K562 (cell line): ENCODE measurements around the gene ENKUR. TPM values are rescaled to one million over a fixed set of nuclear protein-coding genes. Genes with fewer than 3 reads are reported as not detected.

Source experiments
- ESRRB ChIP-seq: fragments of 250-450 bp; sonication (Bioruptor Pico); IDR thresholded peaks from 2 replicates; pipeline ENCODE4 v1.5.0; 2020; ENCODE audit warnings: mild to moderate bottlenecking, moderate library complexity, borderline replicate concordance
- GATAD2B ChIP-seq: fragments of 450-650 bp; IDR thresholded peaks from 2 replicates; pipeline ENCODE4 v1.6.1; 2017; ENCODE audit warnings: mild to moderate bottlenecking, borderline replicate concordance
- MAFF ChIP-seq: IDR thresholded peaks from 2 replicates; pipeline ENCODE4 v1.6.1; 2012; ENCODE audit warnings: low read length, improper control_type of control experiment
- MAFK ChIP-seq: IDR thresholded peaks from 2 replicates; pipeline ENCODE4 v1.6.1; 2011; ENCODE audit warnings: low read length, improper control_type of control experiment
- NONO ChIP-seq, 2 experiments: fragments of 200-400 bp in 1 of 2; fragments of 450-650 bp in 1 of 2; formaldehyde crosslinking in 1 of 2; IDR thresholded peaks; 2 replicates each; pipeline ENCODE4 v1.6.1; 2017; ENCODE audit warnings: low read depth in 2 of 2, mild to moderate bottlenecking in 2 of 2, moderate library complexity in 2 of 2, low read length in 1 of 2
- POLR2G ChIP-seq: fragments of 200-400 bp; formaldehyde crosslinking; IDR thresholded peaks from 2 replicates; pipeline ENCODE4 v1.6.1; 2017; ENCODE audit warnings: low read depth, mild to moderate bottlenecking, antibody characterized with exemption, low read length, moderate library complexity
- RHOXF2B ChIP-seq: fragments of 250-450 bp; sonication (Bioruptor Pico); conservative IDR thresholded peaks from 2 replicates; pipeline ENCODE4 v1.5.1; 2021
- SREBF2 ChIP-seq: sonication (generic); formaldehyde crosslinking; IDR thresholded peaks from 2 replicates; pipeline ENCODE4 v1.4.0; 2020; ENCODE audit warnings: mild to moderate bottlenecking, missing genetic modification reagents
- SRSF3 ChIP-seq: fragments of 200-400 bp; formaldehyde crosslinking; IDR thresholded peaks from 2 replicates; pipeline ENCODE4 v1.6.1; 2016; ENCODE audit warnings: mild to moderate bottlenecking, low read length, moderate library complexity; ENCODE audit not compliant: insufficient read depth
- SRSF9 ChIP-seq: fragments of 200-400 bp; formaldehyde crosslinking; IDR thresholded peaks from 2 replicates; pipeline ENCODE4 v1.6.1; 2017; ENCODE audit warnings: low read depth, low read length, borderline replicate concordance
- STAG1 ChIP-seq: sonication (generic); formaldehyde crosslinking; IDR thresholded peaks from 2 replicates; pipeline ENCODE4 v1.5.0; 2020; ENCODE audit warnings: missing genetic modification reagents, borderline replicate concordance
- ZEB2 ChIP-seq: fragments of 450-650 bp; IDR thresholded peaks from 2 replicates; pipeline ENCODE4 v1.6.1; 2016
- ZNF274 ChIP-seq: IDR thresholded peaks from 2 replicates; pipeline ENCODE4 v1.6.1; 2011; ENCODE audit warnings: low read depth, mild to moderate bottlenecking, low read length, moderate library complexity, borderline replicate concordance
- ZNF347 ChIP-seq: fragments of 450-650 bp; formaldehyde crosslinking; IDR thresholded peaks from 2 replicates; pipeline ENCODE4 v1.4.0; 2020; ENCODE audit warnings: low read depth, mild to moderate bottlenecking, moderate library complexity
- ZNF384 ChIP-seq: IDR thresholded peaks from 2 replicates; pipeline ENCODE4 v1.6.1; 2012; ENCODE audit warnings: low read depth, low read length, improper control_type of control experiment
- ZNF644 ChIP-seq: fragments of 200-800 bp; sonication (Bioruptor generic); IDR thresholded peaks from 2 replicates; pipeline ENCODE4 v1.6.1; 2016; ENCODE audit warnings: low read depth, missing genetic modification characterization, missing compliant biosample characterization
- ZNF830 ChIP-seq: fragments of 250-450 bp; sonication (Bioruptor Pico); IDR thresholded peaks from 2 replicates; pipeline ENCODE4 v1.5.0; 2021; ENCODE audit warnings: mild to moderate bottlenecking
- polyA plus RNA-seq, 8 experiments: library from polyadenylated mRNA; depleted of rRNA in 4 of 8; stranded (reverse) in 5 of 8; unstranded in 3 of 8; fragments of >200 nt; fragmentation: Nextera tagmentation in 2 of 8; fragmentation: Illumina TruSeq in 1 of 8; extraction: Ambion mirVana in 2 of 8; extraction: Trizol in 1 of 8; gene quantifications; 2 replicates each; pipeline versions ENCODE4 v1.2.1 to v1.2.3, GENCODE V29; 2011 to 2014; ENCODE audit warnings: inconsistent platforms in 1 of 8, missing spikeins in 1 of 8
- total RNA-seq, 7 experiments: library from RNA; depleted of rRNA in 6 of 7; stranded (reverse); fragments of >200 nt in 6 of 7; fragmentation: Illumina TruSeq in 2 of 7; extraction: Trizol in 2 of 7; gene quantifications; 2 replicates each; pipeline versions ENCODE4 v1.2.1 to v1.2.3, GENCODE V29; 2011 to 2021; ENCODE audit warnings: low replicate concordance in 1 of 7
- TF ChIP-seq, protein P1 (sequence below), 2 experiments: fragments of 450-650 bp in 1 of 2; IDR thresholded peaks; 2 replicates each; pipeline ENCODE4 v1.6.1; 2011 to 2017; ENCODE audit warnings: low read depth in 2 of 2, antibody characterized with exemption in 1 of 2, borderline replicate concordance in 1 of 2, low read length in 1 of 2, mild to moderate bottlenecking in 1 of 2, mixed read lengths in 1 of 2; ENCODE audit not compliant: control insufficient read depth in 1 of 2
- TF ChIP-seq, protein P2 (sequence below): fragments of 450-650 bp; IDR thresholded peaks from 2 replicates; pipeline ENCODE4 v1.7.1; 2018; ENCODE audit warnings: mild to moderate bottlenecking, low read depth; ENCODE audit not compliant: partially characterized antibody
- TF ChIP-seq, protein P3 (sequence below): fragments of 450-650 bp; IDR thresholded peaks from 2 replicates; pipeline ENCODE4 v1.7.0; 2016; ENCODE audit warnings: borderline replicate concordance

ENKUR gene
- total and polyA plus RNA-seq, 9 of the 15 experiments (the other 6 are each of a cell fraction or from before 2014, with no cell fraction given), result 0.06 to 0.46 (median 0.20) TPM

DNA sequence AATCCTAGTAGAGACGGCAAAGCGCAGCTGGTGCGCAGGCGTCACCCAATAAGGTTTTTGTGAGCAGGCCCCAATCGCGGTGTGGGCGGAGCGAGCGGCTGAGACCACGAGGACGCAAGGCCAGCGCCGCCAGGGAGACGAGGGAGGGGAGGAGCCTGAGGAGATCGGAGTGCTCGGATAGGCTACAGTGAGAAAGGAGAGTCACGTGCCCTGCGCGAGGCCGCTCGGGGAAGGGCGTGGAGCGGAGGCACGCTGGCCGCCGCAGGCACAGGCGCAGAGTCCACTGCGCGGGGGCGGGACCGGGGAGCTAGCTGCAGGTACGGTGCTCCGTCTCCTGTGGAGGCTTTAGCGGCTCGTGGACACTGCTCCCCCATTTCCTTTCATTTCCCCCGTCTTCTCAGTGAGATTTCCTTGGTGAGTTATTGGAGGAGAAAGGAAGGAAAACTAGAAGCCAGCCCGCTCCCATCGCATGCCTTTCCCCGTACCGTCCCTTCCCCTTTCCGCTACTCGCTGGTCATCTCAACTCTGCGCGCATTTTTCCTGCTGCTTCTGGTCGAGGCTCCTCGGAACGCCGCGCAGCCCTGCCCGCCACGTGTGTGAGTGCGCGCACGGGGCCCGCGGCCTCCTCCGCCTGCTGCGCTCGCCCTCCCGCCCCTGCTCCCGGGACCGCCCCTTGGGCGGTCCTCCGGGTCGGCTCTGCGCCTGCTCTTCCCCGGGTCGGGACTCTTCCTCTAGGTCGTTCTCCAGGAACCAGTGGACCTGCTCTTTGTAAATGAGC lies 607 bp upstream of the ENKUR start, which contains the start of gene THNSL1 (continued):
- peak; percentile 71; the same call in 1 of the 2 replicates for TF ChIP-seq STAG1
- TF ChIP-seq ZNF347 (CRISPR knock-in tag), result no peak
- TF ChIP-seq ZNF274, result no peak; the same call in 1 of the 2 replicates
- TF ChIP-seq RHOXF2B (CRISPR knock-in tag), result no peak
- TF ChIP-seq ZNF644 (tag), result no peak
- 0 out of 2 replicates have a peak, but pooled peaks have one; percentile 63 for TF ChIP-seq ZNF830 (CRISPR knock-in tag)
- TF ChIP-seq ESRRB (CRISPR knock-in tag), result no peak
- no peak for TF ChIP-seq GATAD2B
- no peak for TF ChIP-seq SREBF2 (CRISPR knock-in tag)
- no peak for TF ChIP-seq SRSF3
- TF ChIP-seq POLR2G, result peak; percentile 96
- TF ChIP-seq MAFF, result no peak
- TF ChIP-seq MAFK, result no peak
- TF ChIP-seq ZEB2, result no peak
- TF ChIP-seq NONO (IDR thresholded peaks at IDR 0.05; ENCODE audit: low read depth in 2 of 2, low read length in 1 of 2), result no peak
- TF ChIP-seq, protein P1, sequence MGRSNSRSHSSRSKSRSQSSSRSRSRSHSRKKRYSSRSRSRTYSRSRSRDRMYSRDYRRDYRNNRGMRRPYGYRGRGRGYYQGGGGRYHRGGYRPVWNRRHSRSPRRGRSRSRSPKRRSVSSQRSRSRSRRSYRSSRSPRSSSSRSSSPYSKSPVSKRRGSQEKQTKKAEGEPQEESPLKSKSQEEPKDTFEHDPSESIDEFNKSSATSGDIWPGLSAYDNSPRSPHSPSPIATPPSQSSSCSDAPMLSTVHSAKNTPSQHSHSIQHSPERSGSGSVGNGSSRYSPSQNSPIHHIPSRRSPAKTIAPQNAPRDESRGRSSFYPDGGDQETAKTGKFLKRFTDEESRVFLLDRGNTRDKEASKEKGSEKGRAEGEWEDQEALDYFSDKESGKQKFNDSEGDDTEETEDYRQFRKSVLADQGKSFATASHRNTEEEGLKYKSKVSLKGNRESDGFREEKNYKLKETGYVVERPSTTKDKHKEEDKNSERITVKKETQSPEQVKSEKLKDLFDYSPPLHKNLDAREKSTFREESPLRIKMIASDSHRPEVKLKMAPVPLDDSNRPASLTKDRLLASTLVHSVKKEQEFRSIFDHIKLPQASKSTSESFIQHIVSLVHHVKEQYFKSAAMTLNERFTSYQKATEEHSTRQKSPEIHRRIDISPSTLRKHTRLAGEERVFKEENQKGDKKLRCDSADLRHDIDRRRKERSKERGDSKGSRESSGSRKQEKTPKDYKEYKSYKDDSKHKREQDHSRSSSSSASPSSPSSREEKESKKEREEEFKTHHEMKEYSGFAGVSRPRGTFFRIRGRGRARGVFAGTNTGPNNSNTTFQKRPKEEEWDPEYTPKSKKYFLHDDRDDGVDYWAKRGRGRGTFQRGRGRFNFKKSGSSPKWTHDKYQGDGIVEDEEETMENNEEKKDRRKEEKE (IDR thresholded peaks at IDR 0.05; ENCODE audit: borderline replicate concordance in 1 of 2, control insufficient read depth in 1 of 2, low read depth in 2 of 2, low read length in 1 of 2), result no peak
- no peak for TF ChIP-seq SRSF9
- TF ChIP-seq, protein P2, sequence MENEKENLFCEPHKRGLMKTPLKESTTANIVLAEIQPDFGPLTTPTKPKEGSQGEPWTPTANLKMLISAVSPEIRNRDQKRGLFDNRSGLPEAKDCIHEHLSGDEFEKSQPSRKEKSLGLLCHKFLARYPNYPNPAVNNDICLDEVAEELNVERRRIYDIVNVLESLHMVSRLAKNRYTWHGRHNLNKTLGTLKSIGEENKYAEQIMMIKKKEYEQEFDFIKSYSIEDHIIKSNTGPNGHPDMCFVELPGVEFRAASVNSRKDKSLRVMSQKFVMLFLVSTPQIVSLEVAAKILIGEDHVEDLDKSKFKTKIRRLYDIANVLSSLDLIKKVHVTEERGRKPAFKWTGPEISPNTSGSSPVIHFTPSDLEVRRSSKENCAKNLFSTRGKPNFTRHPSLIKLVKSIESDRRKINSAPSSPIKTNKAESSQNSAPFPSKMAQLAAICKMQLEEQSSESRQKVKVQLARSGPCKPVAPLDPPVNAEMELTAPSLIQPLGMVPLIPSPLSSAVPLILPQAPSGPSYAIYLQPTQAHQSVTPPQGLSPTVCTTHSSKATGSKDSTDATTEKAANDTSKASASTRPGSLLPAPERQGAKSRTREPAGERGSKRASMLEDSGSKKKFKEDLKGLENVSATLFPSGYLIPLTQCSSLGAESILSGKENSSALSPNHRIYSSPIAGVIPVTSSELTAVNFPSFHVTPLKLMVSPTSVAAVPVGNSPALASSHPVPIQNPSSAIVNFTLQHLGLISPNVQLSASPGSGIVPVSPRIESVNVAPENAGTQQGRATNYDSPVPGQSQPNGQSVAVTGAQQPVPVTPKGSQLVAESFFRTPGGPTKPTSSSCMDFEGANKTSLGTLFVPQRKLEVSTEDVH, result no peak
- TF ChIP-seq ZNF384, result no peak
- TF ChIP-seq, protein P3, sequence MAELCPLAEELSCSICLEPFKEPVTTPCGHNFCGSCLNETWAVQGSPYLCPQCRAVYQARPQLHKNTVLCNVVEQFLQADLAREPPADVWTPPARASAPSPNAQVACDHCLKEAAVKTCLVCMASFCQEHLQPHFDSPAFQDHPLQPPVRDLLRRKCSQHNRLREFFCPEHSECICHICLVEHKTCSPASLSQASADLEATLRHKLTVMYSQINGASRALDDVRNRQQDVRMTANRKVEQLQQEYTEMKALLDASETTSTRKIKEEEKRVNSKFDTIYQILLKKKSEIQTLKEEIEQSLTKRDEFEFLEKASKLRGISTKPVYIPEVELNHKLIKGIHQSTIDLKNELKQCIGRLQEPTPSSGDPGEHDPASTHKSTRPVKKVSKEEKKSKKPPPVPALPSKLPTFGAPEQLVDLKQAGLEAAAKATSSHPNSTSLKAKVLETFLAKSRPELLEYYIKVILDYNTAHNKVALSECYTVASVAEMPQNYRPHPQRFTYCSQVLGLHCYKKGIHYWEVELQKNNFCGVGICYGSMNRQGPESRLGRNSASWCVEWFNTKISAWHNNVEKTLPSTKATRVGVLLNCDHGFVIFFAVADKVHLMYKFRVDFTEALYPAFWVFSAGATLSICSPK, result no peak
